GM12892 (cell line): ENCODE data around the gene OSBP2.

Experiments
- POLR2A ChIP-seq: IDR thresholded peaks from 2 replicates; pipeline ENCODE4 v1.6.1; 2011; ENCODE audit warnings: low read depth, low read length, control low read depth
- POLR2AphosphoS5 ChIP-seq: IDR thresholded peaks from 2 replicates; pipeline ENCODE4 v1.6.1; 2011; ENCODE audit warnings: low read depth, low read length, control low read depth

- TF ChIP-seq POLR2A (no peak), POLR2AphosphoS5 (no peak)
These were observed 133.0 kb downstream of the OSBP2 start for GRCh38 chr22:30827646-30828045.
